Measurements from ENCODE around the gene ADGRG2.
A peak's percentile ranks its signal among the peaks of the same experiment; 100 is the strongest.

The ADGRG2 gene

DNA sequence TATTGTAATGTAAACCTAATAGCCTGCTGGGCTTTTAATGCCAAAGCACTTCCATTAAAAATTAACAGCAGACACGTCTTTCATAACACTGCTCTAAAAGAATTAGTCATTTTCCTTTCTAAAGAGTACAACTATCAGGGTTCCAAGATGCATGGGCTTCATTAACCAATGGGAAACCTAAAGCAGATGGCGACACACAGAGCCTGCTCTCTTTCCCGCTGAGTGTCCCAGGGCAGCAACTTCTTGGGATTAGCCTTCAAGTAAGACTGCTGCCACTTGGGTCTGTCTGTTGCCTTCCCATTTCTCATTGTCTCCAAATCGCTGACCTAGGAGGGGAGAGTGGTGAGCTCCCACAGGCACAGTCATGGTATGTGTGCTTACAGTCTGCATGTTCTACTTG lies 124.4 kb downstream of the ADGRG2 start:
- CTCF ChIA-PET: interaction anchor here (0.5 kb wide), 1 partner anchor 16 kb away, joined by 3 read pairs; no protein-coding TSS in a partner anchor
- no peaks in the 10 kb centered on the region for H3K9me3 ChIP-seq (ENCODE audit: control insufficient read depth, insufficient read depth, low read depth, low read length)
- no peak overlapping the region for H3K4me3 ChIP-seq (ENCODE audit: low read depth, low read length)

GRCh38 chrX:18996536-18996935 lies 125.7 kb downstream of the ADGRG2 start:
- ChIA-PET CTCF (no interaction called here), POLR2A (no interaction called here)
- no peak overlapping the region for H3K27ac ChIP-seq (ENCODE audit: extremely low read depth, low read depth, low read length)
- no peak overlapping the region for H3K4me3 ChIP-seq (ENCODE audit: low read depth, low read length)
- no peaks in the 10 kb centered on the region for H3K4me1 ChIP-seq (ENCODE audit: control insufficient read depth, insufficient read depth, low read length)
- H3K36me3 ChIP-seq (ENCODE audit: control insufficient read depth in 2 of 2, insufficient read depth in 1 of 2, low read length in 2 of 2): no peaks in the 10 kb centered on the region
- TF ChIP-seq SETDB1 (IDR thresholded peaks at IDR 0.05; ENCODE audit: insufficient read length, low read length): no peak
- TF ChIP-seq EGR2 (tag by site-specific recombination; IDR thresholded peaks at IDR 0.05; ENCODE audit: low read depth): peak; percentile 55; the same call in 1 of the 2 replicates
- no peak for TF ChIP-seq PBX3 (CRISPR knock-in tag; IDR thresholded peaks at IDR 0.05)
- TF ChIP-seq, protein P1, sequence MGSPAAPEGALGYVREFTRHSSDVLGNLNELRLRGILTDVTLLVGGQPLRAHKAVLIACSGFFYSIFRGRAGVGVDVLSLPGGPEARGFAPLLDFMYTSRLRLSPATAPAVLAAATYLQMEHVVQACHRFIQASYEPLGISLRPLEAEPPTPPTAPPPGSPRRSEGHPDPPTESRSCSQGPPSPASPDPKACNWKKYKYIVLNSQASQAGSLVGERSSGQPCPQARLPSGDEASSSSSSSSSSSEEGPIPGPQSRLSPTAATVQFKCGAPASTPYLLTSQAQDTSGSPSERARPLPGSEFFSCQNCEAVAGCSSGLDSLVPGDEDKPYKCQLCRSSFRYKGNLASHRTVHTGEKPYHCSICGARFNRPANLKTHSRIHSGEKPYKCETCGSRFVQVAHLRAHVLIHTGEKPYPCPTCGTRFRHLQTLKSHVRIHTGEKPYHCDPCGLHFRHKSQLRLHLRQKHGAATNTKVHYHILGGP (tag by site-specific recombination; IDR thresholded peaks at IDR 0.05): no peak
- TF ChIP-seq ZXDB (tag by site-specific recombination; IDR thresholded peaks at IDR 0.05): no peak
- 0 out of 2 replicates have a peak, but pooled peaks have one; percentile 26 for TF ChIP-seq ZFHX2 (tag by site-specific recombination; conservative IDR thresholded peaks at IDR 0.05)
- no peak for TF ChIP-seq ZNF16 (tag by site-specific recombination; IDR thresholded peaks at IDR 0.05; ENCODE audit: low read depth)
- no peak for TF ChIP-seq ZNF311 (tag by site-specific recombination; IDR thresholded peaks at IDR 0.05; ENCODE audit: borderline replicate concordance)
- TF ChIP-seq ZNF26 (tag by site-specific recombination; IDR thresholded peaks at IDR 0.05): no peak
- no peak for TF ChIP-seq SALL2 (tag by site-specific recombination; IDR thresholded peaks at IDR 0.05; ENCODE audit: borderline replicate concordance)
- H3K9me3 ChIP-seq (ENCODE audit: control insufficient read depth, insufficient read depth, low read depth, low read length): no peaks in the 10 kb centered on the region

More for the DNA sequence above, 124.4 kb downstream of the ADGRG2 start:
- H3K36me3 ChIP-seq (ENCODE audit: control insufficient read depth in 2 of 2, insufficient read depth in 1 of 2, low read length in 2 of 2): no peaks in the 10 kb centered on the region
- TF ChIP-seq MYNN (tag by site-specific recombination; IDR thresholded peaks at IDR 0.05; ENCODE audit: borderline replicate concordance) (no peak), ZNF416 (tag by site-specific recombination; IDR thresholded peaks at IDR 0.05) (no peak), ZNF585B (tag by site-specific recombination; IDR thresholded peaks at IDR 0.05) (no peak), ZNF621 (tag by site-specific recombination; IDR thresholded peaks at IDR 0.05) (no peak), ZNF558 (tag by site-specific recombination; IDR thresholded peaks at IDR 0.05) (no peak), ZNF133 (tag by site-specific recombination; IDR thresholded peaks at IDR 0.05) (no peak), ZNF704 (tag by site-specific recombination; IDR thresholded peaks at IDR 0.05) (no peak), ZNF155 (tag by site-specific recombination; IDR thresholded peaks at IDR 0.05) (no peak), REPIN1 (tag by site-specific recombination; IDR thresholded peaks at IDR 0.05; ENCODE audit: low read depth) (no peak), ZNF112 (tag by site-specific recombination; IDR thresholded peaks at IDR 0.05) (no peak), ZNF2 (tag by site-specific recombination; IDR thresholded peaks at IDR 0.05) (no peak), ZBTB1 (tag by site-specific recombination; IDR thresholded peaks at IDR 0.05) (no peak)
- TF ChIP-seq, protein P2, sequence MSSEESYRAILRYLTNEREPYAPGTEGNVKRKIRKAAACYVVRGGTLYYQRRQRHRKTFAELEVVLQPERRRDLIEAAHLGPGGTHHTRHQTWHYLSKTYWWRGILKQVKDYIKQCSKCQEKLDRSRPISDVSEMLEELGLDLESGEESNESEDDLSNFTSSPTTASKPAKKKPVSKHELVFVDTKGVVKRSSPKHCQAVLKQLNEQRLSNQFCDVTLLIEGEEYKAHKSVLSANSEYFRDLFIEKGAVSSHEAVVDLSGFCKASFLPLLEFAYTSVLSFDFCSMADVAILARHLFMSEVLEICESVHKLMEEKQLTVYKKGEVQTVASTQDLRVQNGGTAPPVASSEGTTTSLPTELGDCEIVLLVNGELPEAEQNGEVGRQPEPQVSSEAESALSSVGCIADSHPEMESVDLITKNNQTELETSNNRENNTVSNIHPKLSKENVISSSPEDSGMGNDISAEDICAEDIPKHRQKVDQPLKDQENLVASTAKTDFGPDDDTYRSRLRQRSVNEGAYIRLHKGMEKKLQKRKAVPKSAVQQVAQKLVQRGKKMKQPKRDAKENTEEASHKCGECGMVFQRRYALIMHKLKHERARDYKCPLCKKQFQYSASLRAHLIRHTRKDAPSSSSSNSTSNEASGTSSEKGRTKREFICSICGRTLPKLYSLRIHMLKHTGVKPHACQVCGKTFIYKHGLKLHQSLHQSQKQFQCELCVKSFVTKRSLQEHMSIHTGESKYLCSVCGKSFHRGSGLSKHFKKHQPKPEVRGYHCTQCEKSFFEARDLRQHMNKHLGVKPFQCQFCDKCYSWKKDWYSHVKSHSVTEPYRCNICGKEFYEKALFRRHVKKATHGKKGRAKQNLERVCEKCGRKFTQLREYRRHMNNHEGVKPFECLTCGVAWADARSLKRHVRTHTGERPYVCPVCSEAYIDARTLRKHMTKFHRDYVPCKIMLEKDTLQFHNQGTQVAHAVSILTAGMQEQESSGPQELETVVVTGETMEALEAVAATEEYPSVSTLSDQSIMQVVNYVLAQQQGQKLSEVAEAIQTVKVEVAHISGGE (tag by site-specific recombination; conservative IDR thresholded peaks at IDR 0.05; ENCODE audit: low read depth): no peak
- TF ChIP-seq, protein P3, sequence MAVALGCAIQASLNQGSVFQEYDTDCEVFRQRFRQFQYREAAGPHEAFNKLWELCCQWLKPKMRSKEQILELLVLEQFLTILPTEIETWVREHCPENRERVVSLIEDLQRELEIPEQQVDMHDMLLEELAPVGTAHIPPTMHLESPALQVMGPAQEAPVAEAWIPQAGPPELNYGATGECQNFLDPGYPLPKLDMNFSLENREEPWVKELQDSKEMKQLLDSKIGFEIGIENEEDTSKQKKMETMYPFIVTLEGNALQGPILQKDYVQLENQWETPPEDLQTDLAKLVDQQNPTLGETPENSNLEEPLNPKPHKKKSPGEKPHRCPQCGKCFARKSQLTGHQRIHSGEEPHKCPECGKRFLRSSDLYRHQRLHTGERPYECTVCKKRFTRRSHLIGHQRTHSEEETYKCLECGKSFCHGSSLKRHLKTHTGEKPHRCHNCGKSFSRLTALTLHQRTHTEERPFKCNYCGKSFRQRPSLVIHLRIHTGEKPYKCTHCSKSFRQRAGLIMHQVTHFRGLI (tag by site-specific recombination; IDR thresholded peaks at IDR 0.05): no peak
- POLR2A ChIA-PET: interaction anchor here (0.6 kb wide), 1 partner anchor 21 kb away, joined by 3 read pairs; no protein-coding TSS in a partner anchor
- no peak overlapping the region for H3K27ac ChIP-seq (ENCODE audit: extremely low read depth, low read depth, low read length)
- H3K4me1 ChIP-seq (ENCODE audit: control insufficient read depth, insufficient read depth, low read length): 0 out of 2 replicates have a peak, but pooled peaks cover 3% of the 10 kb centered on the region

Data from HEK293 (cell line).